ENCODE results near the gene TRIM52. TPM values are rescaled to one million over a fixed set of nuclear protein-coding genes. Genes with fewer than 3 reads are reported as not detected.
"Not testable (repeated sequence)": the region's sequence is repeated elsewhere in the genome, so short reads cannot be mapped to it uniquely, and the experiment has no call there.

TRIM52 gene
- total and polyA plus RNA-seq, 2 donors: 13.8 to 14.1 TPM

- DNase-seq (ENCODE audit: extremely low spot score): no peak
- no peak overlapping the region for H3K27ac ChIP-seq (ENCODE audit: low read depth)
- H3K4me3 ChIP-seq (ENCODE audit: low read depth, low read length): no peak overlapping the region
- no peaks in the 10 kb centered on the region for H3K36me3 ChIP-seq (ENCODE audit: insufficient read depth)
- 87% methylated on average over 10 of the region's 10 CpGs for WGBS
- no peaks in the 10 kb centered on the region for H3K4me1 ChIP-seq (ENCODE audit: insufficient read depth)
Observed at GRCh38 chr5:181220178-181220515, 40.8 kb downstream of the TRIM52 start.

GRCh38 chr5:181219262-181220177 lies 41.4 kb downstream of the TRIM52 start:
- no peaks in the 10 kb centered on the region for H3K36me3 ChIP-seq (ENCODE audit: insufficient read depth)
- H3K4me1 ChIP-seq (ENCODE audit: insufficient read depth): no peaks in the 10 kb centered on the region
- 62% methylated on average over 49 of the region's 49 CpGs for WGBS
- DNase-seq (ENCODE audit: extremely low spot score): no peak
- no peak overlapping the region for H3K4me3 ChIP-seq (ENCODE audit: low read depth, low read length)
- no peak overlapping the region for H3K27ac ChIP-seq (ENCODE audit: low read depth)

- no peak for DNase-seq (ENCODE audit: extremely low spot score)
- 33% methylated on average over 10 of the region's 10 CpGs for whole genome bisulfite sequencing
- Histone ChIP-seq H3K27ac (ENCODE audit: low read depth) (no peak overlapping the region), H3K4me1 (ENCODE audit: insufficient read depth) (no peaks in the 10 kb centered on the region), H3K36me3 (ENCODE audit: insufficient read depth) (no peaks in the 10 kb centered on the region), H3K4me3 (ENCODE audit: low read depth, low read length) (no peak overlapping the region)
Observed at GRCh38 chr5:181218795-181219124, 42.2 kb downstream of the TRIM52 start.

GRCh38 chr5:181217803-181218062 lies 43.2 kb downstream of the TRIM52 start:
- Histone ChIP-seq H3K27ac (ENCODE audit: low read depth) (no peak overlapping the region), H3K4me3 (ENCODE audit: low read depth, low read length) (peak overlapping the region; percentile 38), H3K36me3 (ENCODE audit: insufficient read depth) (no peaks in the 10 kb centered on the region), H3K4me1 (ENCODE audit: insufficient read depth) (no peaks in the 10 kb centered on the region)
- 2% methylated on average over 13 of the region's 13 CpGs for WGBS
- no peak for DNase-seq (ENCODE audit: extremely low spot score)

GRCh38 chr5:181217111-181217802 lies 43.7 kb downstream of the TRIM52 start:
- under 1% methylated on average over 46 of the region's 46 CpGs for WGBS
- DNase-seq (ENCODE audit: extremely low spot score): no peak
- H3K36me3 ChIP-seq (ENCODE audit: insufficient read depth): no peaks in the 10 kb centered on the region
- H3K27ac ChIP-seq (ENCODE audit: low read depth): no peak overlapping the region
- H3K4me1 ChIP-seq (ENCODE audit: insufficient read depth): no peaks in the 10 kb centered on the region
- peak overlapping the region; percentile 38 for H3K4me3 ChIP-seq (ENCODE audit: low read depth, low read length)

GRCh38 chr5:181215997-181216989 lies 44.6 kb downstream of the TRIM52 start:
- H3K27ac ChIP-seq (ENCODE audit: low read depth): no peak overlapping the region
- no peaks in the 10 kb centered on the region for H3K4me1 ChIP-seq (ENCODE audit: insufficient read depth)
- DNase-seq (ENCODE audit: extremely low spot score): no peak
- H3K4me3 ChIP-seq (ENCODE audit: low read depth, low read length): peak overlapping the region; percentile 38
- WGBS: 18% methylated on average over 44 of the region's 44 CpGs
- H3K36me3 ChIP-seq (ENCODE audit: insufficient read depth): no peaks in the 10 kb centered on the region

GRCh38 chr5:181214249-181214648 lies 46.7 kb downstream of the TRIM52 start:
- not testable (repeated sequence) for H3K4me1 ChIP-seq (ENCODE audit: insufficient read depth); DNase-seq (ENCODE audit: extremely low spot score); H3K27ac ChIP-seq (ENCODE audit: low read depth); H3K36me3 ChIP-seq (ENCODE audit: insufficient read depth); H3K4me3 ChIP-seq (ENCODE audit: low read depth, low read length)
- 76% methylated on average over 10 of the region's 10 CpGs for WGBS

- H3K36me3 ChIP-seq (ENCODE audit: insufficient read depth): no peaks in the 10 kb centered on the region
- H3K4me1 ChIP-seq (ENCODE audit: insufficient read depth): no peaks in the 10 kb centered on the region
- no peak for DNase-seq (ENCODE audit: extremely low spot score)
- no peak overlapping the region for H3K4me3 ChIP-seq (ENCODE audit: low read depth, low read length)
- no peak overlapping the region for H3K27ac ChIP-seq (ENCODE audit: low read depth)
- 64% methylated on average over 2 of the region's 2 CpGs for WGBS
Observed at GRCh38 chr5:181212934-181213333, 48.0 kb downstream of the TRIM52 start.

- Histone ChIP-seq H3K36me3 (ENCODE audit: insufficient read depth) (no peaks in the 10 kb centered on the region), H3K4me1 (ENCODE audit: insufficient read depth) (no peaks in the 10 kb centered on the region), H3K27ac (ENCODE audit: low read depth) (no peak overlapping the region), H3K4me3 (ENCODE audit: low read depth, low read length) (no peak overlapping the region)
- 90% methylated on average over 6 of the region's 6 CpGs for WGBS
- DNase-seq (ENCODE audit: extremely low spot score): no peak
Observed at GRCh38 chr5:181212080-181212479, 48.9 kb downstream of the TRIM52 start.

- H3K27ac ChIP-seq (ENCODE audit: low read depth): no peak overlapping the region
- 47% methylated on average over 7 of the region's 7 CpGs for WGBS
- H3K4me1 ChIP-seq (ENCODE audit: insufficient read depth): no peaks in the 10 kb centered on the region
- no peak overlapping the region for H3K4me3 ChIP-seq (ENCODE audit: low read depth, low read length)
- no peaks in the 10 kb centered on the region for H3K36me3 ChIP-seq (ENCODE audit: insufficient read depth)
- DNase-seq (ENCODE audit: extremely low spot score): no peak
Observed at GRCh38 chr5:181211208-181211607, 49.7 kb downstream of the TRIM52 start.

- WGBS: 78% methylated on average over 17 of the region's 17 CpGs
- H3K36me3 ChIP-seq (ENCODE audit: insufficient read depth); DNase-seq (ENCODE audit: extremely low spot score); H3K4me3 ChIP-seq (ENCODE audit: low read depth, low read length); H3K4me1 ChIP-seq (ENCODE audit: insufficient read depth); H3K27ac ChIP-seq (ENCODE audit: low read depth): not testable (repeated sequence)
Observed at GRCh38 chr5:181210698-181211097, 50.2 kb downstream of the TRIM52 start.

- not testable (repeated sequence) for H3K4me3 ChIP-seq (ENCODE audit: low read depth, low read length); H3K4me1 ChIP-seq (ENCODE audit: insufficient read depth); DNase-seq (ENCODE audit: extremely low spot score); H3K36me3 ChIP-seq (ENCODE audit: insufficient read depth); H3K27ac ChIP-seq (ENCODE audit: low read depth)
- WGBS: 76% methylated on average over 11 of the region's 11 CpGs
Observed at GRCh38 chr5:181210148-181210547, 50.8 kb downstream of the TRIM52 start.

- 85% methylated on average over 24 of the region's 24 CpGs for WGBS
- H3K4me1 ChIP-seq (ENCODE audit: insufficient read depth); H3K4me3 ChIP-seq (ENCODE audit: low read depth, low read length); H3K36me3 ChIP-seq (ENCODE audit: insufficient read depth); DNase-seq (ENCODE audit: extremely low spot score); H3K27ac ChIP-seq (ENCODE audit: low read depth): not testable (repeated sequence)
Observed at GRCh38 chr5:181209006-181209405, 51.9 kb downstream of the TRIM52 start.

GRCh38 chr5:181207960-181208253 lies 53.0 kb downstream of the TRIM52 start:
- 46% methylated on average over 3 of the region's 3 CpGs for WGBS
- no peak overlapping the region for H3K4me3 ChIP-seq (ENCODE audit: low read depth, low read length)
- peaks cover 3% of the 10 kb centered on the region for H3K4me1 ChIP-seq (ENCODE audit: insufficient read depth)
- no peak overlapping the region for H3K27ac ChIP-seq (ENCODE audit: low read depth)
- DNase-seq (ENCODE audit: extremely low spot score): no peak
- H3K36me3 ChIP-seq (ENCODE audit: insufficient read depth): no peaks in the 10 kb centered on the region

Measured in urinary bladder (tissue), 4 donors.